UCSD-AML1 (cell line): ENCODE measurements around the gene ECD.

Experiments used
- DNase-seq: peaks from one replicate; lab custom pipeline; 2025; ENCODE audit not compliant: unreplicated experiment; lab: John Stamatoyannopoulos, UW

Gene ECD

DNA sequence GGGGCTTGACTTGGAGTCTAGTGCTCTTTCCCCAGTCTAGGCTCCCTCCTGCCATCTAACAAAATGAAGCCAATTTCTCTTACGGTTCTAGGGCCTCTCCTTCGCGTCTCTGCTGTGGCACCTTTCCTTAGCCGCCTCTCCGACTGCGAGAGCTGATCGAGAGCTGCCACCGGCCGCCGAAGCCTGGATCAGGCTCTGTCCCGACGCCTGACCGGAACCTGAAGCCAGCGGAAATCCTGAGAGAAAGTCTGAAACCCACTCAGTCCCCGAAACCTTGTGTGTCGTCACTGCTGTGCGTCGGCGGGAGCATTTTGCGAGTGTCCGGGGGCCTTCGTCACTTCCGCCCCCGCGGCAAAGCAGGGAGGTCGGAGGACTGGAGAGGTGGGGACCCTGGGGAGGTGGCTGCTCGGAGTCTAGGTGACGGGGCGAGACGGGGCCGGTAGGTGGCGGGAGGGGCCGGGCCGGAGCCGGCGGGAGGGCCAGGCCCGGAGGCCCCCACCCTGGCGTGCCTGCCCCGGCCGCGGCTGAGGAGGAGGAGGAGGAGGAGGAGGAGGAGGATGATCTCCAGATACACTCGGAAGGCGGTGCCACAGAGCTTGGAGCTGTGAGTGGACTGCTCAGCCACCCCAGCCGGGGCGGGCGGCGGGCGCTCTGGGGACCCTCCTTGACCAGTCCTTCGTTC lies at the start of gene ECD, which contains the start of gene FAM149B1:
TSS of gene ECD (minus strand) at position 226 of the 682 bp plus-strand sequence. CDS start 4,071 bp downstream, outside the sequence.
TSS of gene FAM149B1 (plus strand) at position 337 of the 682 bp plus-strand sequence. CDS start at position 558, 221 bp downstream.
- peak; percentile 94 for DNase-seq

DNA sequence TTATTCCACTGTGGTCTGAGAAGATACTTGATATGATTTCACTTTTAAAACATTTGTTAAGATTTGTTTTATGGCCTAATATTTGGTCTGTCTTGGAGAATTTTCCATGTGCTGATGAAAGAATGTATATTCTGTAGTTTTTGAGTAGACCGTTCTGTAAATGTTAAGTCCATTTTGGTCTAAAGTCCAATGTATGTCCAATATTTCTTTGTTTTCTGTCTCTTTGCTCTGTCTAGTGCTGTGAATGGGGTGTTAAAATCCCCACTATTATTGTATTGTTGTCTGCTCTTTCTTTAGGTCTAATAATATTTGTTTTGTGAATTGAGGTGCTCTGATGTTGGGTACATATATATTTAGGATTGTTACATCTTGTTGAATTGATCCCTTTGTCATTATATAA lies 47.9 kb upstream of the ECD start:
- DNase-seq: no peak

DNA sequence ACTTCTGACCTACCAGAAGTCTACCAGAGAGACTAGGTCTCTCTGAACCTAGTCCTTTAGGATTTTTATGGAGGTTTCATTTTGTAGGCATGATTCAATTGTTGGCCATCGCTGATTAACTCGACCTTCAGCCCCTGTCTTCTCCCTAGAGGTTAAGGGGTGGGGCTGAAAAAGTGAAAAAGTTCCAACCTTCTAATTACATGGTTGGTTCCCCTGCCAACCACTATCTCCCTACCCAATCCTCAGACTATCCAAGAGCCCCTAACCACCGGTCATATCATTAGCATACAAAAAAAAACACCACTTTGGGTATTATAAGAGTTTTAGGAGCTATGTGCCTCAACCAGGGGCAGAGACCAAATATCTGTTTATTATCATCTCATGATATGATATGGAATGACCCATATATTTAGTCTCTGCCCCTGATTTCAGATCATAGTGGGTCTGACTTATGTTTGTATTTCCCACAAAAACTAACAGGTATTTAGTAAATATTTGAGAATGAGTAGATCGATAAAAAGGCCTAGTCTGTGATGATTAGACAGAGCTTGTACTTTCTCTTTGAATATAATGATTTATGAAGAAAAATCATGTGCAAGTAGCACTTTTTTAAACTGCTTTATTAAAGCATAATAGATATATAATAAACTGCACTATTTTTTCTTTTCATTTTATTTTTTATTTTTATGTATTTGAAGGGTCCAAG lies 43.5 kb upstream of the ECD start:
- no peak for DNase-seq

DNA sequence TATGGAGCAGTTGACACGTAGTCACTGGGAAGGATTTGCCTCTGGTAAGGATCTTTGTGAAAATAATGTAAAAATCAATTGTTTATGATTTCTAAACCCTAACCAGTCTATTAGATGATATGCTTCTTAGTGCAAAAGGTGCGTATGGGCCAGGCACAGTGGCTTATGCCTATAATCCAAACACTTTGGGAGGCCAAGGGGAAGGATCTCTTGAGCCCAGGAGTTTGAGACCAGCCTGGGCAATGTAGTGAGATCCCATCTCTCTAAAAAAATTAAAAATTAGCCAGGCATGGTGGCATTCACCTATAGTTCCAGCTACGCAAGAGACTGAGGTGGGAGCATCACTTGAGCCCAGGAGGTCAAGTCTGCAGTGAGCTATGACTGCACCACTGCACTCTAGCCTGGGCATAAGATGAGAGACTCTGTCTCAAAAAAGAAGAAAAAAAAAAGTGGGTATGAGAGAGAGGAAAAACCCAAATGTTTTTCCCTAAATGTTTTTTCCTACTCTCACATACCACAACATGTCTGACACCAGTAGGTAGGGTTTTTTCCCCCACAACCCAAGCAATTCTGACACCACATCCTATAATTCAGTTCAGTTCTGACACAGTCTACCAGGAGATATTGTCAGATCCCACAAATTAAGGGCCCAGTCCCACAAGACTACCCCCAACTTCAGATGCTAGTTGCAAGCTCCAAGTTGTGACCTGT lies 42.7 kb upstream of the ECD start:
- no peak for DNase-seq

DNA sequence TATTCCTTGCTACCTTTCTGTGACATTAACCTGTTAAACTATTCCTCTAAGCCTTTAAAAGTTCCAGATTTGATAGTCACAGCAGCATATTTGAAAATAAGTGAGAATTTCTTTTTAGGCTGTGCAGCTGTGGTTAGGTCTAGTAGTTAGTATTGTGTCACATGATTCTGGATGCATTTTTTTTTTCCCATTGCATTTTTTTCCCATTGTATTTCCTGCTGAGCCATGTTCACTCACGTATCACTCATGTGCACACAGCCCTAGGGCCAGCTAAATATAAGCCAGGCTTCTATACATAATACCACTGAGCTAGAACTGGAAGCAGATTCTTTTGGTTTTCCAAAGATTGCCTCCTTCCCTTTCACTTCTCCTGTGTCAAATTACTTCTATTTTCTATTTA lies 41.9 kb upstream of the ECD start:
- no peak for DNase-seq

DNA sequence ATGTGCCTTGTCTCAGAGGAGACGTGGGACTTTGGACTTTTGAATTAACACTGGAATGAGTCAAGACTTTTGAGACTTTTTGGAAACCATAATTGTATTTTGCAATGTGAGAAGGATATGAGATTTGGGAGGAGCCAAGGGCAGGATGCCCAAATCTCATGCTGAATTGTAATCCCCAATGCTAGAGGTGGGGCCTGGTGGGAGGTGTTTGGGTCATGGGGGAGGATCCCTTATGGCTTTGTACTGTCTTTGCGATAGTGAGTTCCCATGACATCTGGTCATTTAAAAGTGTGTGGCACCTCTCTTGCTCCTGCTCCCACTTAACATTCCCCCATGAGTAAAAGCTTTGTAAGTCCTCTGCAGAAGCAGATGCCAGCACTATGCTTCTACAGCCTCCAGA lies 40.1 kb upstream of the ECD start:
- no peak for DNase-seq

DNA sequence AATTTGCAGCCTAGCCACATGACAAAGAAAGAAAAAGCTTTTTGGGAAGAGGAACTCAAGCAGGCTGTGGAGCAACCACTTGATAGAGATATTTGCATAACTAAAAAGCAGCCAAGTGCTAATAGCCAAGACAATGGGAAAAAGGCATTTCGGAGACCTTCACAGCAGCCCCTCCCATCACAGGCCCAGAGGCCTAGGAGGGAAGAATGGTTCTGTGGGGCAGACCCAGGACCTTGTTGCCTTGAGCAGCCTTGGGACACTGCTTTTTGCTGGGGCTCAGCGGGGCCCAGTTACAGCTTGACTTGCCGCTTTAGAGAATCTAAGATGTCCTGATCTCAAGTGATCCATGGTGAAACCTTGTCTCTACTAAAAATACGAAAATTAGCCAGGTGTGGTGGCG lies 38.6 kb upstream of the ECD start:
- DNase-seq: no peak

DNA sequence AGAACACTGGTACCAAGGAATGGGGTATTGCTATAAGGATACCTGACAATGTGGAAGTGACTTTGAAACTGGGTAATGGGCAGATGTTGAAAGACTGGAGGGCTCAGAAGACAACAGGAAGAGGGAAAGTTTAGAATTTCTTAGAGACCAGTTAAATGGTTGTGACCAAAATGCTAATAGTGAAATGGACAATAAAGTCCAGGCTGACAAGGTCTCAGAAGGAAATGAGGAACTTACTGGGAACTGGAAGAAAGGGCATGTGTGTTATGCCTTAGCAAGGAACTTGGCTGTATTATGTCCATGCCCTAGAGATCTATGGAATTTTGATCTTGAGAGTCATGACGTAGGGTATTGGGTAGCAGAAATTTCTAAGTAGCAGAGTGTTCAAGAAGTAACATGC lies 38.1 kb upstream of the ECD start:
- DNase-seq: no peak

DNA sequence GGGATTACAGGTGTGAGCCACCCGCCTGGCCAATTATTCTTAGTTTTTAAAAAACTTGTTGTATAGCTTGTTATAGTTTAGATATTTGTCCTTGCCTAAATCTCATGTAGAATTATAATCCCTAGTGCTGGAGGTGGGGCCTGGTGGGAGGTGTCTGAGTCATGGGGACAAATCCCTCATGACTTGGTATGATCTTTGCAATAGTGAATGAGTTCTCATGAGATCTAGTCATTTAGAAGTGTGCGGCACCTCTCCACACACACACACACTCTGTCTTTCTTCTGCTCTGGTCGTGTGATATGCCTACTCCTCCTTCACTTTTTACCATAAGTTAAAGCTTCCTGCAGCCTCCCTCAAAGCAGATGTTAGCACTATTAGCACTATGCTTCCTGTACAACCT lies 37.3 kb upstream of the ECD start:
- no peak for DNase-seq

DNA sequence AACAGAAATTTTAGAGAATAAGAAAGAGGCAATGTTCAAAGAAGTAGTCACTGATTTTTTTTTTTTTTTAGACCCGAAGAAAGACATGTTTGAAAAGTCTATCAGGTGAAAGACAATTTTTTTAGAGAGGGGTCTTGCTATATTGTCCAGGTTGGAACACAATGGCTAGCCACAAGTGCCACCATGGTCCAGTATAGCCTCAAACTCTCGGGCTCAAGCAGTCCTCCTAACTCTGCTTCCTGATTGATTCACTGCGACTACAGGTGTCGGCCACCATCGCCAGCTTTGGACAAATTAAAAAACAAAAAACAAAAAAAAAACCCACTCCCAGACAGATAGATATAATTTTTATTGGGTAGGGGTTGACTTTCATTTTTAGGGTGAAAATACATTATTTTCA lies 22.4 kb upstream of the ECD start:
- DNase-seq: no peak

DNA sequence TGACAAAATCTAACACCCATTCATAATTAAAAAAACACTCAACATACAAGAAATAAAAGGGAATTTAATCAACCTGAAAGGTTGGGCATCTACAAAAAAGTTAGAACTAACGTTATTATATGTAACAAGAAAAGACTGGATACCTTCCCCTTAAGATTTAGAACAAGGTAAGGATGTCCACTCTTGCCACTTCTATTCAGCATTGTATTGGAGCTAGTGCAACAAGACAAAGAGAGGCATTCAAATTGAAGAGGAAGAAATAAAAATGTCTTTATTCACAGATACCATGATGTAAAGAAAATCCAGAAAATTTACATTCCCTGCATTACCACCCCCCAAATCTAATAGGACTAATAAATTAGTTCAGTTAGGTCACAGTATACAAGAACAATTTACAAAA lies 18.5 kb upstream of the ECD start:
- no peak for DNase-seq

DNA sequence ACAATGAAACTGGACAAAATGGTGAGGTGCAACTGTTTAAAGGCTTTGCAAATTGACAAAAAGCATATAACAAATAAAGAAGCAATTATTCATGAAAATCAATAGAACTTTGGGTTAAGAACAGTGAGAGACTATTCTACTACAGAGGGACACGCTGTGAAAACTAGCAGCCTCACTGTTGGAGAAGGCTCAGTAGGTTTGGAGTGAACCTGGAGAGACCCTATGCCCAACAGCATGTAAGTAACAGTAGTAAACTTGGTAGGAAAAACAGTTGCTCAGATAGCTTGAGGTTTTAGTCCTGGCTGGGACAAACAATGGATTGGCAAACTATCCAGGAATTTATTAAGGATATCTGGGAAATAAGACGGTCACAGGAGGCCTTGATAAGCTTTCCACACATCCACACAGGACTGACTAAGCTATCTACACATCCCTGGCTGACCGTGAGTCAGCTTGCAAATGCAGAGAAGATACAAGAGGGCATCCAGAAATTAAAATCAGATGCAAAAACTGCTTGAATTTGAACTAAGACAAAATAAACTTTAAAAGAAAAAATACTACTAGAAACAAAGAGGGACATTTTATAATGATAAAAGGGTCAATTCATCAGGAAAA lies 16.0 kb upstream of the ECD start:
- no peak for DNase-seq

DNA sequence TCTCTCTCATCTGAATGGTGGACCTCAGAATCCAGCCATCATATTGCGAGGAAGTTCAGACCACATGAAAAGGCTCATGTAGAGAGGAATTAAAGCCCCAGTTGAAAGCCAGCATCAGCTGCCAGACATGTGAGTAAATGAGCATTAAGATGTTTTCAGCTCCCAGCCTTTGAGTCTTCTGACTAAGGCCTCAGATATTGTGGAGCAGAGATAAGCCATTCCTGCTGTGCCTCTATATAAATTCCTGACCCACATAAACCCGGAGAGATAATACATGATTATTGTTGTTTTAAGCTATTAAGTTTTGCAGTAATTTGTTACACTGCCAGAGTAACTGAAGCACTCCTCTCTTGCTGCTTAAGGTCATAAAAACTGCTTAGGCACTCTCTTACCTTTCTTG lies 14.8 kb upstream of the ECD start:
- DNase-seq: no peak

DNA sequence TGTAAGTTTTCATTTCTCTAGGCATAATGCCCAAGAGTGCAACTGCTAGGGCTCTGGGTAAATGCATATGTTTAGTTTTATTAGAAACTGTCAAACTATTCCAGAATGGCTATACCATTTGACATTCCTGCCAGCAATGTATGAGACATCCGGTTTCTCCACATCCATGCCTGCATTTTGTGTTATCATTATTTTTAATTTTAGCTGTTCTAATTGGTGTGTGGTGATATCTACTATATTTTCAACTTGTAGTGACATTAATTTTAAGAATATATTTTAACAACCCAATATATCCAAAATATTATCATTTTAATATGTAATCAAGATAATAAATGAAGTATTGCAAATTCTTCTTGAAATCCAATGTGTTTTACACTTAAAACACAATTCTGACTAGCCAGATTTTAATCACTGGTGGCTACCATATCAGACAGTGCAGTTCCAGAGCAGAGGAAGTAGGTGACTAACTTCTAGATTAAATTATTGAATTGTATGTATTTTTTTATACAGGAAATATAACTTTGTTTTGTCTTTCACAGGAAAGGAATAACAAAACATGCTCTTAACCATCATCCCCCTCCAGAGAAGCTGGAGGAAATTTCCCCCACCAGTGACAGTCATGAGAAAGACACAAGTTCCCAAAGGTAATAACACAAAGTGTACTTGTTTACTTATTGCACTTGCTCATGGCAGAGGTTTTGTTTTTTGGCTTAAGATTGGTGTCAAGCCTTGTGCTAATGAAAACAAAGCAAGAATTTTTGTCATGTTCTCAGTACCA lies 6.5 kb upstream of the ECD start:
- DNase-seq: no peak

DNA sequence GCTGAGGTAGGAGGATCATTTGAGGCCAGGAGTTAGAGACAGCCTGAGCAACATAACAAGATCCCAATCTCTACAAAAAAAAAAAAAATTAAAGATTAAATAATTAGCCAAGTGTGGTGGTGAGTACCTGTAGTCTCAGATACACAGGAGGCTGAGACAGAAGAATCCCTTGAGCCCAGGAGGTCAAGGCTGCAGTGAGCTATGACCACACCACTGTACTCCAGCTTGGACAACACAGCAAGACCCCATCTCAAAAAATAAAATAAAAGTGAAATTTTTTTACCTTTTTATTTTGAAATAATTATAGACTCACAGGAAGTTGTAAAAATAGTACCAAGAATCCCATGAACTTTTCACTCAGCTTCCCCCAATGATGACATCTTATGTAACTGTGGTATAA lies 5.1 kb upstream of the ECD start:
- no peak for DNase-seq

DNA sequence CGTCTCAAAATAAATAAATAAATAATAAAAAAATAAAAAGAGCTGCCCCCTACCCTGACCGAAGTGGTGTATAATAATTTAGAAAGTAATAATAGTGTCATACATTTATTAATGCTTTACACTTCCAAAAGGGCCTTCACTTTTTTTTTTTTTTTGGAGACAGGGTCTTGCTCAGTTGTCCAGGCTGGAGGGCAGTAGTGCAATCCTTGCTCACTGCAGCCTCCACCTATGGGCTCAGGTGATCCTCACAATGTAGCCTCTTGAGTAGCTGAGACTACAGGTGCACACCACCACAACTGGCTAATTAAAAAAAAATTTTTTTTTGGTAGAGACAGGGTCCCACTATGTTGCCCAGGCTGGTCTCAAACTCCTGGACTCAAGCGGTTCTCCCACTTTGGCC lies 1.5 kb upstream of the ECD start:
- DNase-seq: no peak

DNA sequence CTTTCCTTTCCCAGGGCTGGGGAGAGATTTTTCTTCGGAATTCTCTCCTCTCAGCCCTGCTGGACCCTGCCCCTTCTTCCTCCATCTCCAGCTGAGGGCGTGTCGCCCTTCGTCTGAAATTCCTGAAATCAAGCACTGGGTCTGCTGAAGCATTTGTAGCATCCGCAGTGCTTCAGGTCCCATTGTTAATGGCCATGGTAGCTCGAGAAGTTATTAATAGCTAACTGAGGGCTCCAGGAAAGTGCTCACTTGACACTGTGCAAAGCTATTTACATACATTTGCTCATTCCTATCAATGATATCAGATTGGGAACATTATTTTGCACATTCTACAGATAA lies 626 bp upstream of the ECD start:
- DNase-seq: no peak

DNA sequence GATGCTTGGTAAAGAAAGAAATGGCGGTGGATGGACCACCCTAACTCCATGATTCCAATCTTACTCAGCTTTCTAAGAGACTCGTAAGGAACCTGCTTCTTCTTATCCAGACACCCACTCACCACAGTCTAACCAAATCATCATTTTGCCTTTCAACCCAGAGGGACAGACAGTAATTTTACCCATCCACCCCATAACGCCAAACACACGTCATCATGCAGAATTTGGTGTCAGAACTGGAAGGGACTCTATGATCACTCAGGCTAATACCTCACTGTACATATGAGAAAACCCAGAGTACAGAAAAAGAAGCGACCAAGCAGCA lies 388 bp downstream of the ECD start:
- DNase-seq: no peak

DNA sequence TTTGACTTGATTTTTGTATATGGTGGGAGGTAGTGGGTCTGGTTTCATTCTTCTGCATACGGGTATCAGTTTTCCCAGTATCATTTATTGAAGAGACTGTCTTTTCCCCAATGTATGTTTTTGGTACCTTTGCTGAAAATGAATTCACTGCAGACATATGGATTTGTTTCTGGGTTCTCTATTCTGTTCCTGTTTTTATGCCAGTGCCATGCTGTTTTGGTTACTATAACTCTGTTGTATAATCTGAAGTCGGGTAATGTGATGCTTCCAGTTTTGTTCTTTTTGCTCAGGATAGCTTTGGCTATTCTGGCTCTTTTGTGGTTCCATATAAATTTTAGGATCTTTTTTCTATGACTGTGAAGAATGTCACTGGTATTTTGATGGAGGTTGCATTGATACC lies 836 bp downstream of the ECD start:
- no peak for DNase-seq

DNA sequence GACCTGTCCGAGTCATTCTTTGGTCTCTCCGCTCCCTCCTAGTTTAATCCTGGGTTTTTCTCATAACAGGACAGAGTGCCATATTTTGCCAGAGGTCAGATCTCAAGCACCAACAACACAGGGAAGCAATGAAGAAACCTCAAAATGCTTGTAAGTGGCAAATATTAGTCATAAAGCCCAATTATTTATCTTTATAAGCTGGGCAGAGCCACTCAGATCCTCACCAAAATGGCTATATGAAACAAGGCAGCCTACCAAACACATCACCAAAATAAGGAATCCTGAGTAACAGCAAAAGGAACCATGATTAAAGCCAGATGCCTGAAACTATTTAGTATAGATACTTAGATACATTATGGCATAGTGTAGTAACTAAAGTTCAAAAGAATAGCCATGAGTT lies 4.7 kb downstream of the ECD start:
- DNase-seq: no peak

DNA sequence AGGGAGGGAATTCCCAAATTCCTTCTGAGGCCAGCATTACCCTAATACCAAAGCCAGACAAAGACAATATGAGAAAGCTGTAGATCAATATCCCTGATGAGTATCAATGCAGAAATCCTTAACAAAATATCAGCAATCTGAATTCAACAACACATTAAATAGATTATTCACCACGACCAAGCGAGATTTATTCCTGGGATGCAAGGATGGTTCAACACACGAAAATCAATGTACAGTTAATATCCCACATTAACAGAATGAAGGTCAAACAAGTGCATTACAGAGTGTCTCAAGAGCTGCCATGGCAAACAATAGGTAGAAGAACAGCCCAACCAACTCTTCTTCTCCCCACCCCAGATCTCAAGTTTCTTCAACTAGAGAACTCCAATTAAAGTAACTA lies 6.1 kb downstream of the ECD start:
- DNase-seq: no peak
